ENCODE measurements around the gene AKAP8.

DNA sequence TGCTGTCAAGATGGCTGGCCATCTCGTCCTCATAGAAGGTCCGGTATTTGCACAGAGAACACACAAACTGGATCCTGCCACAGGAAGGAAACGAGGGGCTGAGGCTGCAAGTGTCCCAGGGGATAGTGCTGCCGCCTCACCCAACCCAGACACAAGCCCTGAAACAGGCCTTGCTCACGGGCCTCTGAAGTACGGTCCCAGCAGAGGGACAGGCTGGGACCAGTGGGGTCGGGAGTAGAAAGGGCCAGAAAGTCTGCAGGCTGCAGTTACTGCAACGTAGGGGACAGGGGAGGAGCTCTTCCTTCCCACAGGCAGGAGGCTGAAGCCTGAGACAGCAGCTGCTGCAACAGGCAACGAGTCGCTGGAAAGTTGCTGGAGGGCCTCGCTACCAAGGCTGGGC is 18.2 kb upstream of the AKAP8 start:
- TF ChIP-seq, protein P1, sequence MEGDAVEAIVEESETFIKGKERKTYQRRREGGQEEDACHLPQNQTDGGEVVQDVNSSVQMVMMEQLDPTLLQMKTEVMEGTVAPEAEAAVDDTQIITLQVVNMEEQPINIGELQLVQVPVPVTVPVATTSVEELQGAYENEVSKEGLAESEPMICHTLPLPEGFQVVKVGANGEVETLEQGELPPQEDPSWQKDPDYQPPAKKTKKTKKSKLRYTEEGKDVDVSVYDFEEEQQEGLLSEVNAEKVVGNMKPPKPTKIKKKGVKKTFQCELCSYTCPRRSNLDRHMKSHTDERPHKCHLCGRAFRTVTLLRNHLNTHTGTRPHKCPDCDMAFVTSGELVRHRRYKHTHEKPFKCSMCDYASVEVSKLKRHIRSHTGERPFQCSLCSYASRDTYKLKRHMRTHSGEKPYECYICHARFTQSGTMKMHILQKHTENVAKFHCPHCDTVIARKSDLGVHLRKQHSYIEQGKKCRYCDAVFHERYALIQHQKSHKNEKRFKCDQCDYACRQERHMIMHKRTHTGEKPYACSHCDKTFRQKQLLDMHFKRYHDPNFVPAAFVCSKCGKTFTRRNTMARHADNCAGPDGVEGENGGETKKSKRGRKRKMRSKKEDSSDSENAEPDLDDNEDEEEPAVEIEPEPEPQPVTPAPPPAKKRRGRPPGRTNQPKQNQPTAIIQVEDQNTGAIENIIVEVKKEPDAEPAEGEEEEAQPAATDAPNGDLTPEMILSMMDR (IDR thresholded peaks at IDR 0.05): no peak
- TF ChIP-seq POLR2A (IDR thresholded peaks at IDR 0.05): no peak

Data from ovary (tissue), 3 donors.